GM12878 (cell line): Measurements from ENCODE around the gene EIF1. TPM values are rescaled to one million over a fixed set of nuclear protein-coding genes. Genes with fewer than 3 reads are reported as not detected.

Experiments
- polyA plus RNA-seq, 11 experiments: library from polyadenylated mRNA; depleted of rRNA in 4 of 11; unstranded in 6 of 11; stranded (reverse) in 5 of 11; fragments of >200 nt; fragmentation: Nextera tagmentation in 4 of 11; fragmentation: Illumina TruSeq in 1 of 11; extraction: Ambion mirVana in 4 of 11; extraction: Trizol in 1 of 11; gene quantifications; 1 replicate in 1 of 11; 2 replicates in 10 of 11; pipeline versions ENCODE4 v1.2.1 to v1.2.3, GENCODE V29; 2011 to 2016; ENCODE audit warnings: inconsistent platforms in 2 of 11, missing spikeins in 2 of 11, low read depth in 1 of 11
- small RNA-seq: library from RNA; depleted of rRNA; stranded (forward); fragments of <200 nt; gene quantifications from one replicate; pipeline ENCODE3, GENCODE V24; 2014
- total RNA-seq, 4 experiments: library from RNA; depleted of rRNA in 3 of 4; stranded (reverse); fragments of >200 nt in 3 of 4; fragmentation: Illumina TruSeq in 1 of 4; extraction: Trizol in 1 of 4; gene quantifications; 2 replicates each; pipeline versions ENCODE4 v1.2.1 to v1.2.3, GENCODE V29; 2013 to 2021

The EIF1 gene
- total and polyA plus RNA-seq, 10 of the 15 experiments (the other 5 are each of a cell fraction or from before 2014, with no cell fraction given) = 39.4 to 815 (median 480) TPM

Small RNA genes lying within 50 kb of the gene (small RNA-seq; reads per million reads assigned to genes)
- gene RN7SL399P (not detected), gene RNA5SP442 (1.8 reads per million, percentile 56 among the genes with 10 or more reads in this experiment)

Other genes starting within 250 kb of the EIF1 start
Only the 7 nearest of the 21 such genes appear.
- not detected in 2 replicates for gene KRT9, start 116.8 kb upstream of the EIF1 start, total RNA-seq (2014; rRNA removed)
- not detected in 2 replicates for gene KRT9, start 116.8 kb upstream of the EIF1 start, total RNA-seq (2014; rRNA removed; fragmentation: Illumina TruSeq; extraction: Trizol)
- not detected in 2 replicates for gene KRT9, start 116.8 kb upstream of the EIF1 start, total RNA-seq (2021)
- not detected in 2 replicates for gene KRT9, start 116.8 kb upstream of the EIF1 start, polyA plus RNA-seq (2011; rRNA removed)
- gene KRT9, start 116.8 kb upstream of the EIF1 start, polyA plus RNA-seq (2014; fragmentation: Illumina TruSeq; extraction: Trizol) = not detected in 2 replicates
- gene KRT9, start 116.8 kb upstream of the EIF1 start, polyA plus RNA-seq (2014; fragmentation: Nextera tagmentation; extraction: Ambion mirVana) = not detected
- not detected in 2 replicates for gene KRT9, start 116.8 kb upstream of the EIF1 start, polyA plus RNA-seq (2014; rRNA removed)
- gene KRT9, start 116.8 kb upstream of the EIF1 start, polyA plus RNA-seq (2016; fragmentation: Nextera tagmentation; extraction: Ambion mirVana) = not detected
- gene KRT14, start 102.0 kb upstream of the EIF1 start, total RNA-seq (2014; rRNA removed) = not detected in 2 replicates
- gene KRT14, start 102.0 kb upstream of the EIF1 start, total RNA-seq (2014; rRNA removed; fragmentation: Illumina TruSeq; extraction: Trizol) = not detected in 2 replicates
- gene KRT14, start 102.0 kb upstream of the EIF1 start, total RNA-seq (2021) = not detected in 2 replicates
- gene KRT14, start 102.0 kb upstream of the EIF1 start, polyA plus RNA-seq (2011; rRNA removed) = 0.17 and 1.5 TPM in 2 replicates
- not detected in 2 replicates for gene KRT14, start 102.0 kb upstream of the EIF1 start, polyA plus RNA-seq (2014; fragmentation: Illumina TruSeq; extraction: Trizol)
- gene KRT14, start 102.0 kb upstream of the EIF1 start, polyA plus RNA-seq (2014; fragmentation: Nextera tagmentation; extraction: Ambion mirVana) = not detected
- not detected in 2 replicates for gene KRT14, start 102.0 kb upstream of the EIF1 start, polyA plus RNA-seq (2014; rRNA removed)
- not detected for gene KRT14, start 102.0 kb upstream of the EIF1 start, polyA plus RNA-seq (2016; fragmentation: Nextera tagmentation; extraction: Ambion mirVana)
- gene KRT16, start 76.1 kb upstream of the EIF1 start, total RNA-seq (2014; rRNA removed) = not detected in 2 replicates
- not detected in 2 replicates for gene KRT16, start 76.1 kb upstream of the EIF1 start, total RNA-seq (2014; rRNA removed; fragmentation: Illumina TruSeq; extraction: Trizol)
- not detected in 2 replicates for gene KRT16, start 76.1 kb upstream of the EIF1 start, total RNA-seq (2021)
- 0.07 TPM in 1 of 2 replicates, not detected in the other for gene KRT16, start 76.1 kb upstream of the EIF1 start, polyA plus RNA-seq (2011; rRNA removed)
- gene KRT16, start 76.1 kb upstream of the EIF1 start, polyA plus RNA-seq (2014; fragmentation: Illumina TruSeq; extraction: Trizol) = not detected in 2 replicates
- not detected for gene KRT16, start 76.1 kb upstream of the EIF1 start, polyA plus RNA-seq (2014; fragmentation: Nextera tagmentation; extraction: Ambion mirVana)
- gene KRT16, start 76.1 kb upstream of the EIF1 start, polyA plus RNA-seq (2014; rRNA removed) = not detected in 2 replicates
- not detected for gene KRT16, start 76.1 kb upstream of the EIF1 start, polyA plus RNA-seq (2016; fragmentation: Nextera tagmentation; extraction: Ambion mirVana)
- gene KRT17, start 64.3 kb upstream of the EIF1 start, total RNA-seq (2014; rRNA removed) = 1.4 and 3.7 TPM in 2 replicates
- 2.4 and 2.7 TPM in 2 replicates for gene KRT17, start 64.3 kb upstream of the EIF1 start, total RNA-seq (2014; rRNA removed; fragmentation: Illumina TruSeq; extraction: Trizol)
- gene KRT17, start 64.3 kb upstream of the EIF1 start, total RNA-seq (2021) = 2.4 and 2.7 TPM in 2 replicates
- gene KRT17, start 64.3 kb upstream of the EIF1 start, polyA plus RNA-seq (2011; rRNA removed) = 13.5 and 30.0 TPM in 2 replicates
- gene KRT17, start 64.3 kb upstream of the EIF1 start, polyA plus RNA-seq (2014; fragmentation: Illumina TruSeq; extraction: Trizol) = 1.9 TPM in 1 of 2 replicates, not detected in the other
- gene KRT17, start 64.3 kb upstream of the EIF1 start, polyA plus RNA-seq (2014; fragmentation: Nextera tagmentation; extraction: Ambion mirVana) = 1 to 10 TPM in 1 of 2 experiments, under 1 TPM in 1; 0.47 to 1.4 TPM
- 4.0 and 6.3 TPM in 2 replicates for gene KRT17, start 64.3 kb upstream of the EIF1 start, polyA plus RNA-seq (2014; rRNA removed)
- 1 to 10 TPM; 4.2 to 5.5 TPM for gene KRT17, start 64.3 kb upstream of the EIF1 start, polyA plus RNA-seq (2016; fragmentation: Nextera tagmentation; extraction: Ambion mirVana)
- not detected in 2 replicates for gene GAST, start 23.4 kb downstream of the EIF1 start, total RNA-seq (2014; rRNA removed)
- gene GAST, start 23.4 kb downstream of the EIF1 start, total RNA-seq (2014; rRNA removed; fragmentation: Illumina TruSeq; extraction: Trizol) = not detected in 2 replicates
- not detected in 2 replicates for gene GAST, start 23.4 kb downstream of the EIF1 start, total RNA-seq (2021)
- not detected in 2 replicates for gene GAST, start 23.4 kb downstream of the EIF1 start, polyA plus RNA-seq (2011; rRNA removed)
- not detected in 2 replicates for gene GAST, start 23.4 kb downstream of the EIF1 start, polyA plus RNA-seq (2014; fragmentation: Illumina TruSeq; extraction: Trizol)
- gene GAST, start 23.4 kb downstream of the EIF1 start, polyA plus RNA-seq (2014; fragmentation: Nextera tagmentation; extraction: Ambion mirVana) = not detected
- not detected in 2 replicates for gene GAST, start 23.4 kb downstream of the EIF1 start, polyA plus RNA-seq (2014; rRNA removed)
- not detected for gene GAST, start 23.4 kb downstream of the EIF1 start, polyA plus RNA-seq (2016; fragmentation: Nextera tagmentation; extraction: Ambion mirVana)
- not detected in 2 replicates for gene HAP1, start 45.8 kb downstream of the EIF1 start, total RNA-seq (2014; rRNA removed)
- gene HAP1, start 45.8 kb downstream of the EIF1 start, total RNA-seq (2014; rRNA removed; fragmentation: Illumina TruSeq; extraction: Trizol) = not detected in 2 replicates
- gene HAP1, start 45.8 kb downstream of the EIF1 start, total RNA-seq (2021) = not detected in 2 replicates
- not detected in 2 replicates for gene HAP1, start 45.8 kb downstream of the EIF1 start, polyA plus RNA-seq (2011; rRNA removed)
- not detected in 2 replicates for gene HAP1, start 45.8 kb downstream of the EIF1 start, polyA plus RNA-seq (2014; fragmentation: Illumina TruSeq; extraction: Trizol)
- not detected for gene HAP1, start 45.8 kb downstream of the EIF1 start, polyA plus RNA-seq (2014; fragmentation: Nextera tagmentation; extraction: Ambion mirVana)
- gene HAP1, start 45.8 kb downstream of the EIF1 start, polyA plus RNA-seq (2014; rRNA removed) = not detected in 2 replicates
- not detected for gene HAP1, start 45.8 kb downstream of the EIF1 start, polyA plus RNA-seq (2016; fragmentation: Nextera tagmentation; extraction: Ambion mirVana)
- gene JUP, start 97.8 kb downstream of the EIF1 start, total RNA-seq (2014; rRNA removed) = 17.9 and 25.5 TPM in 2 replicates
- gene JUP, start 97.8 kb downstream of the EIF1 start, total RNA-seq (2014; rRNA removed; fragmentation: Illumina TruSeq; extraction: Trizol) = 5.3 and 7.3 TPM in 2 replicates
- gene JUP, start 97.8 kb downstream of the EIF1 start, total RNA-seq (2021) = 31.7 and 36.3 TPM in 2 replicates
- 5.3 and 34.0 TPM in 2 replicates for gene JUP, start 97.8 kb downstream of the EIF1 start, polyA plus RNA-seq (2011; rRNA removed)
- gene JUP, start 97.8 kb downstream of the EIF1 start, polyA plus RNA-seq (2014; fragmentation: Illumina TruSeq; extraction: Trizol) = 3.8 and 11.4 TPM in 2 replicates
- 1 to 10 TPM; 1.5 to 2.9 TPM for gene JUP, start 97.8 kb downstream of the EIF1 start, polyA plus RNA-seq (2014; fragmentation: Nextera tagmentation; extraction: Ambion mirVana)
- 14.5 and 20.4 TPM in 2 replicates for gene JUP, start 97.8 kb downstream of the EIF1 start, polyA plus RNA-seq (2014; rRNA removed)
- gene JUP, start 97.8 kb downstream of the EIF1 start, polyA plus RNA-seq (2016; fragmentation: Nextera tagmentation; extraction: Ambion mirVana) = 10 to 100 TPM; 10.9 to 11.8 TPM